HS-5 (cell line): Measurements from ENCODE around the gene VRK3.
"Not testable (repeated sequence)": the region's sequence is repeated elsewhere in the genome, so short reads cannot be mapped to it uniquely, and the experiment has no call there.

Experiments
- DNase-seq: peaks from one replicate; pipeline ENCODE4 v3.0.0-alpha.2; 2012; ENCODE audit warnings: low read depth

The VRK3 gene

GRCh38 chr19:49954933-49955332 is 70.2 kb downstream of the VRK3 start:
- no peak for DNase-seq

GRCh38 chr19:49954092-49954829 is 70.9 kb downstream of the VRK3 start:
- DNase-seq, result no peak

- no peak for DNase-seq
Observed at GRCh38 chr19:49953416-49953815, 71.8 kb downstream of the VRK3 start.

GRCh38 chr19:49952906-49953305 is 72.3 kb downstream of the VRK3 start:
- no peak for DNase-seq

GRCh38 chr19:49952479-49952836 is 72.7 kb downstream of the VRK3 start:
- DNase-seq, result no peak

GRCh38 chr19:49951806-49952478 is 73.2 kb downstream of the VRK3 start:
- no peak for DNase-seq

GRCh38 chr19:49950956-49951526 is 74.1 kb downstream of the VRK3 start:
- DNase-seq, result no peak

- DNase-seq, result no peak
Observed at GRCh38 chr19:49950590-49950948, 74.6 kb downstream of the VRK3 start.

- no peak for DNase-seq
Observed at GRCh38 chr19:49949742-49950589, 75.2 kb downstream of the VRK3 start.

GRCh38 chr19:49946415-49946814 is 78.8 kb downstream of the VRK3 start:
- no peak for DNase-seq

GRCh38 chr19:49944567-49944966 is 80.6 kb downstream of the VRK3 start:
- DNase-seq, result not testable (repeated sequence)

- no peak for DNase-seq
Observed at GRCh38 chr19:49940482-49940791, 84.7 kb downstream of the VRK3 start.

GRCh38 chr19:49939721-49940481 is 85.3 kb downstream of the VRK3 start:
- no peak for DNase-seq

GRCh38 chr19:49938662-49939061 is 86.5 kb downstream of the VRK3 start:
- no peak for DNase-seq

GRCh38 chr19:49937750-49938381 is 87.3 kb downstream of the VRK3 start:
- DNase-seq, result peak; percentile 48

GRCh38 chr19:49936549-49936948 is 88.6 kb downstream of the VRK3 start:
- DNase-seq, result no peak

- DNase-seq, result no peak
Observed at GRCh38 chr19:49933643-49934042, 91.5 kb downstream of the VRK3 start.

GRCh38 chr19:49932731-49933131 is 92.4 kb downstream of the VRK3 start:
- DNase-seq, result no peak

- no peak for DNase-seq
Observed at GRCh38 chr19:49932041-49932451, 93.1 kb downstream of the VRK3 start.

- DNase-seq, result no peak
Observed at GRCh38 chr19:49931293-49932040, 93.7 kb downstream of the VRK3 start.

GRCh38 chr19:49930483-49931011 is 94.6 kb downstream of the VRK3 start:
- no peak for DNase-seq
